Chondrocyte (in vitro differentiated cells): ENCODE results near the gene SSTR1. TPM values are rescaled to one million over a fixed set of nuclear protein-coding genes. Genes with fewer than 3 reads are reported as not detected.

Source experiments
- DNase-seq: peaks from one replicate; pipeline ENCODE4 v3.0.0; 2021; ENCODE audit warnings: mixed read lengths, low spot score
- H3K27ac Mint-ChIP-seq: one replicate; pipeline ENCODE4 v1.8.0; 2021; ENCODE audit warnings: mild to moderate bottlenecking, moderate library complexity, mixed read lengths; ENCODE audit not compliant: unreplicated experiment
- H3K27me3 Mint-ChIP-seq: 2 replicates; pipeline ENCODE4 v1.8.0; 2021; ENCODE audit warnings: low read depth, mixed read lengths
- H3K36me3 Mint-ChIP-seq: 2 replicates; pipeline ENCODE4 v1.8.0; 2021; ENCODE audit warnings: low read depth, mixed read lengths
- H3K4me1 Mint-ChIP-seq: 2 replicates; pipeline ENCODE4 v1.8.0; 2021; ENCODE audit warnings: low read depth, mild to moderate bottlenecking, mixed read lengths
- H3K4me3 Mint-ChIP-seq: one replicate; pipeline ENCODE4 v1.8.0; 2021; ENCODE audit warnings: mild to moderate bottlenecking, moderate library complexity, mixed read lengths; ENCODE audit not compliant: unreplicated experiment
- H3K9me3 Mint-ChIP-seq: 2 replicates; pipeline ENCODE4 v1.8.0; 2021; ENCODE audit warnings: low read depth, mixed read lengths
- total RNA-seq: library from RNA; stranded (reverse); gene quantifications from 3 replicates; pipeline ENCODE4 v1.2.1, GENCODE V29; 2021
- TF ChIP-seq, protein P1 (sequence below): fragments of 200-600 bp; sonication (generic); IDR thresholded peaks from 2 replicates; pipeline ENCODE4 v1.5.0; 2021; ENCODE audit warnings: antibody characterized with exemption, mild to moderate bottlenecking, moderate library complexity

SSTR1 gene
- total RNA-seq, 1 donor from 2014 or later: not detected

DNA sequence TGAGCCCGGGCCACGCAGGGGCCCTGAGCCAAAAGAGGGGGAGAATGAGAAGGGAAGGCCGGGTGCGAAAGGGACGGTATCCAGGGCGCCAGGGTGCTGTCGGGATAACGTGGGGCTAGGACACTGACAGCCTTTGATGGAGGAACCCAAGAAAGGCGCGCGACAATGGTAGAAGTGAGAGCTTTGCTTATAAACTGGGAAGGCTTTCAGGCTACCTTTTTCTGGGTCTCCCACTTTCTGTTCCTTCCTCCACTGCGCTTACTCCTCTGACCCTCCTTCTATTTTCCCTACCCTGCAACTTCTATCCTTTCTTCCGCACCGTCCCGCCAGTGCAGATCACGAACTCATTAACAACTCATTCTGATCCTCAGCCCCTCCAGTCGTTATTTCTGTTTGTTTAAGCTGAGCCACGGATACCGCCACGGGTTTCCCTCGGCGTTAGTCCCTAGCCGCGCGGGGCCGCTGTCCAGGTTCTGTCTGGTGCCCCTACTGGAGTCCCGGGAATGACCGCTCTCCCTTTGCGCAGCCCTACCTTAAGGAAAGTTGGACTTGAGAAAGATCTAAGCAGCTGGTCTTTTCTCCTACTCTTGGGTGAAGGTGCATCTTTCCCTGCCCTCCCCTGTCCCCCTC, 3.0 kb downstream of the SSTR1 start:
- peaks cover 10% of the 10 kb centered on the region for H3K9me3 Mint-ChIP-seq
- no peak overlapping the region for H3K4me3 Mint-ChIP-seq
- no peak for DNase-seq
- H3K27me3 Mint-ChIP-seq: peaks cover 58% of the 10 kb centered on the region
- H3K27ac Mint-ChIP-seq: no peak overlapping the region
- TF ChIP-seq, protein P1, sequence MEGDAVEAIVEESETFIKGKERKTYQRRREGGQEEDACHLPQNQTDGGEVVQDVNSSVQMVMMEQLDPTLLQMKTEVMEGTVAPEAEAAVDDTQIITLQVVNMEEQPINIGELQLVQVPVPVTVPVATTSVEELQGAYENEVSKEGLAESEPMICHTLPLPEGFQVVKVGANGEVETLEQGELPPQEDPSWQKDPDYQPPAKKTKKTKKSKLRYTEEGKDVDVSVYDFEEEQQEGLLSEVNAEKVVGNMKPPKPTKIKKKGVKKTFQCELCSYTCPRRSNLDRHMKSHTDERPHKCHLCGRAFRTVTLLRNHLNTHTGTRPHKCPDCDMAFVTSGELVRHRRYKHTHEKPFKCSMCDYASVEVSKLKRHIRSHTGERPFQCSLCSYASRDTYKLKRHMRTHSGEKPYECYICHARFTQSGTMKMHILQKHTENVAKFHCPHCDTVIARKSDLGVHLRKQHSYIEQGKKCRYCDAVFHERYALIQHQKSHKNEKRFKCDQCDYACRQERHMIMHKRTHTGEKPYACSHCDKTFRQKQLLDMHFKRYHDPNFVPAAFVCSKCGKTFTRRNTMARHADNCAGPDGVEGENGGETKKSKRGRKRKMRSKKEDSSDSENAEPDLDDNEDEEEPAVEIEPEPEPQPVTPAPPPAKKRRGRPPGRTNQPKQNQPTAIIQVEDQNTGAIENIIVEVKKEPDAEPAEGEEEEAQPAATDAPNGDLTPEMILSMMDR: no peak
- peaks cover 6% of the 10 kb centered on the region for H3K36me3 Mint-ChIP-seq
- H3K4me1 Mint-ChIP-seq: no peaks in the 10 kb centered on the region

DNA sequence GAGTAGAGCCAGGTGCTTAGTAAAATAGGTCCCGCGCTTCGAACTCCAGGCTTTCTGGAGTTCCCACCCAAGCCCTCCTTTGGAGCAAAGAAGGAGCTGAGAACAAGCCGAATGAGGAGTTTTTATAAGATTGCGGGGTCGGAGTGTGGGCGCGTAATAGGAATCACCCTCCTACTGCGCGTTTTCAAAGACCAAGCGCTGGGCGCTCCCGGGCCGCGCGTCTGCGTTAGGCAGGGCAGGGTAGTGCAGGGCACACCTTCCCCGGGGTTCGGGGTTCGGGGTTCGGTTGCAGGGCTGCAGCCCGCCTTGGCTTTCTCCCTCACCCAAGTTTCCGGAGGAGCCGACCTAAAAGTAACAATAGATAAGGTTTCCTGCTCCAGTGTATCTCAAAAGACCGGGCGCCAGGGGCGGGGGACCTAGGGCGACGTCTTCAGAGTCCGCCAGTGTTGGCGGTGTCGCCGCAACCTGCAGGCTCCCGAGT, 3.6 kb downstream of the SSTR1 start:
- peaks cover 6% of the 10 kb centered on the region for H3K36me3 Mint-ChIP-seq
- H3K4me1 Mint-ChIP-seq: no peaks in the 10 kb centered on the region
- peaks cover 58% of the 10 kb centered on the region for H3K27me3 Mint-ChIP-seq
- no peak for DNase-seq
- TF ChIP-seq, protein P1: no peak
- H3K9me3 Mint-ChIP-seq: peaks cover 6% of the 10 kb centered on the region
- no peak overlapping the region for H3K27ac Mint-ChIP-seq
- H3K4me3 Mint-ChIP-seq: no peak overlapping the region

DNA sequence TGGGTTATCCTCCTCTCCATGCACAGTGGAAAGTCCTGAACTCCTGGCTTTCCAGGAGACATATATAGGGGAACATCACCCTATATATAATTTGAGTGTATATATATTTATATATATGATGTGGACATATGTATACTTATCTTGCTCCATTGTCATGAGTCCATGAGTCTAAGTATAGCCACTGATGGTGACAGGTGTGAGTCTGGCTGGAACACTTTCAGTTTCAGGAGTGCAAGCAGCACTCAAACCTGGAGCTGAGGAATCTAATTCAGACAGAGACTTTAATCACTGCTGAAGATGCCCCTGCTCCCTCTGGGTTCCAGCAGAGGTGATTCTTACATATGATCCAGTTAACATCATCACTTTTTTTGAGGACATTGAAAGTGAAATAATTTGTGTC, 4.4 kb downstream of the SSTR1 start:
- DNase-seq: no peak
- H3K9me3 Mint-ChIP-seq: peaks cover 3% of the 10 kb centered on the region
- peaks cover 6% of the 10 kb centered on the region for H3K36me3 Mint-ChIP-seq
- no peak overlapping the region for H3K27ac Mint-ChIP-seq
- peaks cover 55% of the 10 kb centered on the region for H3K27me3 Mint-ChIP-seq
- H3K4me3 Mint-ChIP-seq: no peak overlapping the region
- no peaks in the 10 kb centered on the region for H3K4me1 Mint-ChIP-seq
- TF ChIP-seq, protein P1: no peak

DNA sequence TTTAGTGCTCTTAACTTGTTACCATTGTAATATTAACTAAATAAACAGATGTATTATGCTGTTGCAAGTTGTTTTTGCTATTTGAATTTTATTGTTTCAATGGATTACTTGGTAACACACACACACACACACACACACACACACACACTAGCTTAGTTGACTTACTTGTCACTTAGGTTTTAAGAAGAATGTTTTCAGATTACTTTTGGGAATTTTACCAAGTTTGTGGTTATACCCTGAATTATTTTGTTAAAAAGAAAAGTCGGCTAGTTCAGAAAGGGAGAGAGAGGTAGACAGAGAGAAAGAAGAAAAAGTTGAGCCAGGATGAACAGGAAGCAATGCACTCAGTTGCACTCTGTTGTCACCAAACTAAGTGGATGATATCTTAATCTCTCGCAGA, 5.3 kb downstream of the SSTR1 start:
- TF ChIP-seq, protein P1: no peak
- no peak overlapping the region for H3K27ac Mint-ChIP-seq
- peaks cover 46% of the 10 kb centered on the region for H3K27me3 Mint-ChIP-seq
- H3K4me1 Mint-ChIP-seq: no peaks in the 10 kb centered on the region
- H3K4me3 Mint-ChIP-seq: no peak overlapping the region
- H3K36me3 Mint-ChIP-seq: peaks cover 6% of the 10 kb centered on the region
- H3K9me3 Mint-ChIP-seq: peaks cover 3% of the 10 kb centered on the region
- no peak for DNase-seq

DNA sequence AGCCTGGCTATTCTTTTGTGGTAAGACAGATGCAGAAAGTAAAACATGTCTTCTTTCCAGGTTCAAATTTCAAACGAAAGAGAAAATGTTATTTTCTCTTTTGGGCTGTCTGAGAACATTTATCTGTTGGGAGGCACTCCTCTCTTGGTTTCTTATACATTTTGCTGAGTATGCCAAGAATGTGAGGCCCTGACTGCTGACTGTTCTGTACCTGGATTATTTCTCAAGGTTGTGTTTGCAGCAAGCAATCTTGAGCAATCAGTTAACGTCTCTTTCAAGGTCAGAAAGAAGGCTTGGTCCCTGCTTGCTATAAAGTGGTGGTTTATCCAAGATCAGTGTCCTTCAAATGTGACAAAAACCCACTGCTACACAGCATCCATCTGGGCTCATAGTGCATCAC, 9.8 kb downstream of the SSTR1 start:
- no peak overlapping the region for H3K27ac Mint-ChIP-seq
- no peak overlapping the region for H3K4me3 Mint-ChIP-seq
- no peak for DNase-seq
- TF ChIP-seq, protein P1: no peak
- no peaks in the 10 kb centered on the region for H3K9me3 Mint-ChIP-seq
- peaks cover 14% of the 10 kb centered on the region for H3K27me3 Mint-ChIP-seq
- H3K4me1 Mint-ChIP-seq: no peaks in the 10 kb centered on the region
- no peaks in the 10 kb centered on the region for H3K36me3 Mint-ChIP-seq
